Adrenal gland (tissue), 5 donors: ENCODE data around the gene PRRG3.

Source experiments
- POLR2A ChIP-seq, 2 donors: fragments of 450-650 bp; IDR thresholded peaks; one replicate each; pipeline ENCODE4 v1.6.1; 2017; ENCODE audit warnings: antibody characterized with exemption in 2 of 2, mild to moderate bottlenecking in 2 of 2, moderate library complexity in 1 of 2
- TF ChIP-seq, protein P1 (sequence below), 6 experiments: fragments of 450-650 bp in 4 of 6; fragments of 200-600 bp in 2 of 6; sonication (generic) in 1 of 6; IDR thresholded peaks; 1 replicate in 5 of 6; 2 replicates in 1 of 6; pipeline versions ENCODE4 v1.5.1 to v1.8.0; 2016 to 2021; ENCODE audit warnings: antibody characterized with exemption in 6 of 6, mild to moderate bottlenecking in 2 of 6, moderate library complexity in 1 of 6
- donor health status: DM: no; HTN: no; CAD: no.

DNA sequence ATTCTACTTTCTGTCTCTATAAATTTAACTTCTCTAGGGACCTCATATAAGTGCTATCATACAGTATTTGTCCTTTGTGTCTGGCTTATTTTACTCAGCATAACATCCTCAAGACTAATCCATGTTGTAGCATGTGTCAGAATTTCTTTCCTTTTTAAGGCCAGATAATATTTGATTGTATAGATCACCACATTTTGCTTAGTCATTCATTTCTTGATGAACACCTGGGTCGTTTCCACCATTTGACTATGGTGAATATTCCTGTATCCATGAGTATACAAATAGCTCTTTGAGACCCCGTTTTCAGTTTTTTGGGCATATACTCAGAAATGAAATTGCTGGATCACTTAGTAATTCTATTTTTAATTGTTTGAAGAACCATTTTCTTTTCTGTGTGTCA, 51.2 kb downstream of the PRRG3 start:
- TF ChIP-seq, protein P1, sequence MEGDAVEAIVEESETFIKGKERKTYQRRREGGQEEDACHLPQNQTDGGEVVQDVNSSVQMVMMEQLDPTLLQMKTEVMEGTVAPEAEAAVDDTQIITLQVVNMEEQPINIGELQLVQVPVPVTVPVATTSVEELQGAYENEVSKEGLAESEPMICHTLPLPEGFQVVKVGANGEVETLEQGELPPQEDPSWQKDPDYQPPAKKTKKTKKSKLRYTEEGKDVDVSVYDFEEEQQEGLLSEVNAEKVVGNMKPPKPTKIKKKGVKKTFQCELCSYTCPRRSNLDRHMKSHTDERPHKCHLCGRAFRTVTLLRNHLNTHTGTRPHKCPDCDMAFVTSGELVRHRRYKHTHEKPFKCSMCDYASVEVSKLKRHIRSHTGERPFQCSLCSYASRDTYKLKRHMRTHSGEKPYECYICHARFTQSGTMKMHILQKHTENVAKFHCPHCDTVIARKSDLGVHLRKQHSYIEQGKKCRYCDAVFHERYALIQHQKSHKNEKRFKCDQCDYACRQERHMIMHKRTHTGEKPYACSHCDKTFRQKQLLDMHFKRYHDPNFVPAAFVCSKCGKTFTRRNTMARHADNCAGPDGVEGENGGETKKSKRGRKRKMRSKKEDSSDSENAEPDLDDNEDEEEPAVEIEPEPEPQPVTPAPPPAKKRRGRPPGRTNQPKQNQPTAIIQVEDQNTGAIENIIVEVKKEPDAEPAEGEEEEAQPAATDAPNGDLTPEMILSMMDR (IDR thresholded peaks at IDR 0.05): no peak
- no peak for TF ChIP-seq POLR2A (IDR thresholded peaks at IDR 0.05)
